Muscle of arm (tissue), 12 donors: ENCODE measurements around the gene DGCR8. TPM values are rescaled to one million over a fixed set of nuclear protein-coding genes. Genes with fewer than 3 reads are reported as not detected.

ENCODE experiments used
- DNase-seq: peaks from one replicate; pipeline ENCODE4 v3.0.0-alpha.2; 2013
- polyA plus RNA-seq, 12 donors: library from polyadenylated mRNA; unstranded; fragments of 120-200 nt; gene quantifications; one replicate each; pipeline ENCODE4 v1.2.1, GENCODE V29; 2013; ENCODE audit not compliant: insufficient read length in 12 of 12

The DGCR8 gene
- polyA plus RNA-seq, 12 donors = 25.1 to 50.1 (median 36.7) TPM; not detected in 1

GRCh38 chr22:20089226-20089976, 9.4 kb downstream of the DGCR8 start:
- DNase-seq = no peak

GRCh38 chr22:20089977-20090729, 10.1 kb downstream of the DGCR8 start:
- DNase-seq = no peak

GRCh38 chr22:20090730-20091240, 10.7 kb downstream of the DGCR8 start:
- DNase-seq = no peak

- DNase-seq = no peak
These were observed 11.8 kb downstream of the DGCR8 start for GRCh38 chr22:20091690-20092476.

GRCh38 chr22:20092477-20092854, 12.4 kb downstream of the DGCR8 start:
- DNase-seq = no peak

GRCh38 chr22:20093418-20094196, 13.6 kb downstream of the DGCR8 start:
- DNase-seq = no peak

- no peak for DNase-seq
These were observed 14.3 kb downstream of the DGCR8 start for GRCh38 chr22:20094197-20094807.

GRCh38 chr22:20095521-20095920, 15.5 kb downstream of the DGCR8 start:
- no peak for DNase-seq

GRCh38 chr22:20096574-20097420, 16.8 kb downstream of the DGCR8 start:
- no peak for DNase-seq

GRCh38 chr22:20099099-20099711, 19.2 kb downstream of the DGCR8 start:
- no peak for DNase-seq

- no peak for DNase-seq
These were observed 21.6 kb downstream of the DGCR8 start for GRCh38 chr22:20101638-20102037.

GRCh38 chr22:20102203-20102780, 22.3 kb downstream of the DGCR8 start:
- DNase-seq = no peak

- no peak for DNase-seq
These were observed 25.6 kb downstream of the DGCR8 start for GRCh38 chr22:20105456-20106204.

GRCh38 chr22:20106205-20106848, 26.3 kb downstream of the DGCR8 start:
- DNase-seq = no peak

- DNase-seq = no peak
These were observed 26.8 kb downstream of the DGCR8 start for GRCh38 chr22:20106849-20107237.

- no peak for DNase-seq
These were observed 27.4 kb downstream of the DGCR8 start for GRCh38 chr22:20107471-20107901.

GRCh38 chr22:20107951-20108756, 28.1 kb downstream of the DGCR8 start:
- no peak for DNase-seq
